Measurements from ENCODE around the gene ESX1. TPM values are rescaled to one million over a fixed set of nuclear protein-coding genes. Genes with fewer than 3 reads are reported as not detected.

ESX1 gene
- total RNA-seq: not detected

- no peak within 1 kb of the TSS for H3K27ac ChIP-seq
- H3K9me3 ChIP-seq: no peaks in the 10 kb centered on the region
- no peaks in the 10 kb centered on the region for H3K27me3 ChIP-seq
- no peaks in the 10 kb centered on the region for H3K36me3 ChIP-seq
- peaks cover 0 to 7% (median 0%) of the 10 kb centered on the region in 4 donors for H3K4me1 ChIP-seq
- no peak within 1 kb of the TSS for H3K4me3 ChIP-seq
- TF ChIP-seq CTCF (IDR thresholded peaks at IDR 0.05): no peak
- no peak for TF ChIP-seq POLR2A (IDR thresholded peaks at IDR 0.05)
- no peak for DNase-seq
Observed at GRCh38 chrX:104254442-104255115, at the start of gene ESX1. ESX1 (minus strand) TSS chrX:104254933; CDS start chrX:104254849, 84 bp downstream.

- no peak for DNase-seq
- TF ChIP-seq CTCF (IDR thresholded peaks at IDR 0.05) (no peak), POLR2A (IDR thresholded peaks at IDR 0.05) (no peak)
- H3K4me3 ChIP-seq: no peak overlapping the region
- no peaks in the 10 kb centered on the region for H3K4me1 ChIP-seq
- H3K9me3 ChIP-seq: no peaks in the 10 kb centered on the region
- H3K36me3 ChIP-seq: no peaks in the 10 kb centered on the region
- no peak overlapping the region for H3K27ac ChIP-seq
- H3K27me3 ChIP-seq: no peaks in the 10 kb centered on the region
Observed at GRCh38 chrX:104295636-104296035, 40.9 kb upstream of the ESX1 start.

GRCh38 chrX:104288961-104289360, 34.2 kb upstream of the ESX1 start:
- no peaks in the 10 kb centered on the region for H3K4me1 ChIP-seq
- H3K27ac ChIP-seq: no peak overlapping the region
- no peaks in the 10 kb centered on the region for H3K36me3 ChIP-seq
- TF ChIP-seq POLR2A (IDR thresholded peaks at IDR 0.05): no peak
- no peak for TF ChIP-seq CTCF (IDR thresholded peaks at IDR 0.05)
- H3K4me3 ChIP-seq: no peak overlapping the region
- H3K9me3 ChIP-seq: no peaks in the 10 kb centered on the region
- DNase-seq: no peak
- H3K27me3 ChIP-seq: no peaks in the 10 kb centered on the region

GRCh38 chrX:104288269-104288668, 33.5 kb upstream of the ESX1 start:
- no peak for TF ChIP-seq POLR2A (IDR thresholded peaks at IDR 0.05)
- no peak for TF ChIP-seq CTCF (IDR thresholded peaks at IDR 0.05)
- no peak overlapping the region for H3K27ac ChIP-seq
- H3K4me1 ChIP-seq: no peaks in the 10 kb centered on the region
- no peak overlapping the region for H3K4me3 ChIP-seq
- DNase-seq: no peak
- H3K36me3 ChIP-seq: no peaks in the 10 kb centered on the region
- H3K9me3 ChIP-seq: no peaks in the 10 kb centered on the region
- no peaks in the 10 kb centered on the region for H3K27me3 ChIP-seq

- TF ChIP-seq CTCF (IDR thresholded peaks at IDR 0.05): no peak
- no peak overlapping the region for H3K27ac ChIP-seq
- H3K9me3 ChIP-seq: no peaks in the 10 kb centered on the region
- no peak overlapping the region for H3K4me3 ChIP-seq
- no peaks in the 10 kb centered on the region for H3K36me3 ChIP-seq
- H3K4me1 ChIP-seq: no peaks in the 10 kb centered on the region
- no peaks in the 10 kb centered on the region for H3K27me3 ChIP-seq
- DNase-seq: no peak
Observed at GRCh38 chrX:104285201-104285600, 30.5 kb upstream of the ESX1 start.

GRCh38 chrX:104284507-104284906, 29.8 kb upstream of the ESX1 start:
- no peaks in the 10 kb centered on the region for H3K9me3 ChIP-seq
- no peaks in the 10 kb centered on the region for H3K36me3 ChIP-seq
- DNase-seq: no peak
- H3K27me3 ChIP-seq: no peaks in the 10 kb centered on the region
- H3K4me1 ChIP-seq: no peaks in the 10 kb centered on the region
- no peak overlapping the region for H3K27ac ChIP-seq
- TF ChIP-seq POLR2A (IDR thresholded peaks at IDR 0.05) (no peak), CTCF (IDR thresholded peaks at IDR 0.05) (no peak)
- no peak overlapping the region for H3K4me3 ChIP-seq

All from Peyer's patch (tissue), 4 donors.